GM19463 (cell line): Measurements from ENCODE around the gene ALOX15.
"Not testable (repeated sequence)": the region's sequence is repeated elsewhere in the genome, so short reads cannot be mapped to it uniquely, and the experiment has no call there.

Experiments
- ATAC-seq: cut with Tn5 transposase; IDR thresholded peaks from one replicate; pipeline ENCODE4 v1.9.1; 2021; ENCODE audit warnings: mild to moderate bottlenecking, moderate library complexity; ENCODE audit not compliant: unreplicated experiment

ALOX15 gene

DNA sequence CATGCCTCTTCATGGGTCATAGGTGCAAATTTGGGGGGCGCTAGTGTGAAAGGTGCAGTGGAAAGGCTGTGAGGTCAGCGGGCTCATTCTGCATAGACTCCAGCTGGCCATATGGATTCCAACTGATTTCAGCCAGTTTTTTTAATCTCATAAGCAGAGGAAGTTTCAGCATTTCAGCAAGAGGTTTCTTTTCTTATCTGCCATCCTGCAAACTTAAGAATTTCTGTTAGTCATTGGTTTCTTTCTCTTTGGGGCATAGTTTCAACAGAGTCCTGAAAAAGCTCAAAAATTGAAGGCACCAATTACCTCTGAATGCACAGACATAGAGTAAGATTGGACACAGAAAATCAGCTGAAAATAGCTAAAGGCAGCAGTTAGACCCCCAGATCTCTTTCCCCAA, 16.2 kb upstream of the ALOX15 start:
- ATAC-seq, result no peak

GRCh38 chr17:4655933-4656332, 14.5 kb upstream of the ALOX15 start:
- not testable (repeated sequence) for ATAC-seq

DNA sequence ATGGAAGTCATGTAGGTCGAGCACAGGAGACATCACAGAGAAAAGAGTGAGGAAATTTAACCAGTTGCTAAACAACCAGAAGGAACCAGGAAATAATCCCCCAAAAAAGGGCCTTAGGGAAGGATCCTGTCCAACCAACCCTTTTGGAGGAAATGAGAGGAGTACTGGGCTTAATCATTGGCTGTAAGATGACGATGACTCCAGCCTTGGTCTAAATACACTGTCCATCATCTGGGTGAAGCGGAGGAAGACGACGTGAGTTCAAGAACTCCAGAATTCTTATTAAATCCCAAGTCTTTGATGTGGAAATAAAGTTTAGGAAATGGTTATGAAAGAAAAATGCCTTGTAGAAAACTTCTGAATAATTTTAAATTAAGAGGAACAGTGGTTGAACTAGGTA, 11.5 kb upstream of the ALOX15 start:
- ATAC-seq, result no peak

- ATAC-seq, result no peak
Observed at GRCh38 chr17:4648741-4649140, 7.3 kb upstream of the ALOX15 start.

GRCh38 chr17:4645642-4646041, 4.2 kb upstream of the ALOX15 start:
- no peak for ATAC-seq

DNA sequence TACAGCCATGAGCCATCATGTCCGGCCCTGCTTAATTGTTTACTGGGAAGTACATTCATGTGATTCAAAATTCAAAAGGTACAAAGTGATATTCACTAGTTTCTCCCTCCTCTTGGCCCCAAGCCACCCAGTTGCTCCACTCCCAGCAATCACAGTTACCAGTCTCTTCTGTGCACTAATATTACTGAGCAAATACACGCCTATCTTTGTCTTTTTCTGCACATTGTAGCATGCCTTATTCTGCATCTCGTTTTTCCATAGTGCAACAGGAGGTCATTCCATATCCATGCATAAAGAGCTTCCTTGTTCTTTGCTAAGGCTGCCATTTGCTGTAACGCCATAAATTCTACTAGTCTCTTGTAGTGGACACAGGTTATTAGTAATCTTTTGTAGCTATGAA, 2.2 kb upstream of the ALOX15 start:
- no peak for ATAC-seq

DNA sequence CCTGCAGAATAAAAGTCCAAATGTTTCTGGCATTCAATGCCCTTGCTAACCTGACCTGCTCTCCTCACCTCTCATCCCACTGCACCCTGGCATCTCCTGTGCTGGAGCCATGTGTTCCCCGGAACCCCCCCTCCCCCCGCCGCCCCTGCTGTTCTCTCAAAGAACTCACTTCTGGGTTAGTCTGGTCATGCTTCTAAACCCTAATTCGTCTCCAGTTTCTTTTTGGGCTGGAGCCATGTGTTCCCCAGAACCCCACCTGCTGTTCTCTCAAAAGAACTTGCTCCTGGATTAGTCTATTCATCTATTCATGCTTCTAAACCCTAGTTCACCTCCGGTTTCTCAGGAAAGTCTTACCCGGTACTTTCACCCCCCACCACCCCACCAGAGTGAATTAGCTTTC, 808 bp upstream of the ALOX15 start:
- ATAC-seq, result no peak

DNA sequence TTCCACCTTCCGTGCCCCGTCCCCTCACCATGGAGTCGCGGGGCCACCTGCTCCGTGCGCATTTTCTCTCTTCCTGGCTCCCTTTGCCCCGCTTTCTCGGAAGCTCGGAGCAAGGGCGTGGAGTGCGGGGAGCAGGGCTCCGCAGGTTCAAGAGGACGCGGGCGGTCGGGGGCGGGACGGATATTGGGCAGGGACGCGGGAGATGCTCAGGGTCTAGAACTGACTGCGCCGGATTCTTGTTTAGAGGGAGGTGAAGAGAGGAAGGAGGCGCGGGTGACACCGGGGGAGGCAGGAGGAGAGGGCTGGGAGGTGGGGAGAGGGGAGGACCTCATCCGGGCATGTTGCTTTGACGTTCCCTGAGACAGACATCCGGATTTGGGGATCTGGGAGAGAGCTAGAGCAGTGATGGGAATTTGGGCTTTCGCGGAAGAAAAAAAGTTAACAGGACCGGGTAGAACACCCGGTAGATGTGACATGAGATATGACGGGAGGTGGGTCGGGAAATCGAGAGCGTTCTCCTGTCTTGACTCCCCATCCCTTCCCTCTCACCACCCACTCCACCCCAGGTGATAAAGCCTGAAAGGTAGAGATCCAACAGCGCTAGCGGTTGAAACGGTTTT, 799 bp downstream of the ALOX15 start:
- not testable (repeated sequence) for ATAC-seq

- ATAC-seq, result not testable (repeated sequence)
Observed at GRCh38 chr17:4639301-4640059, 2.0 kb downstream of the ALOX15 start.

DNA sequence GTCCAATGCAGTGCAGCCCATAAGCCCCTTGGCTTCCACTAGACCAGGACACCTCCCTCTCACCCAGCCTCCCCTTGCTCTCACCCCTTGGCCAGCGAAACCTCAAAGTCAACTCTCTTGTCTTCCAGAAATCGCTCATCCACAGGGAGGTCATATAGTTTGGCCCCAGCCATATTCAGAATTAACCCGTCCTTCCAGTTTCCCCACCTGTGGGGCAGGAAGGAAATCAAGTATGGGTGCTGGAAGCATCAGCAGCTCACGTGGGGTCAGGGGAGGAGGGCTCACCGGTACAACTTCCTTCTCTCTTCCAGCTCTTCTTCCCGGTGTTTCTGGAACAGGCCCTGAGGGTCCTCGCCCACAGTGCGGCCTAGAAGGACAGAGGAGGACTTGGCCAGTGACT, 2.7 kb downstream of the ALOX15 start:
- not testable (repeated sequence) for ATAC-seq

- ATAC-seq, result no peak
Observed at GRCh38 chr17:4636474-4637100, 4.9 kb downstream of the ALOX15 start.

DNA sequence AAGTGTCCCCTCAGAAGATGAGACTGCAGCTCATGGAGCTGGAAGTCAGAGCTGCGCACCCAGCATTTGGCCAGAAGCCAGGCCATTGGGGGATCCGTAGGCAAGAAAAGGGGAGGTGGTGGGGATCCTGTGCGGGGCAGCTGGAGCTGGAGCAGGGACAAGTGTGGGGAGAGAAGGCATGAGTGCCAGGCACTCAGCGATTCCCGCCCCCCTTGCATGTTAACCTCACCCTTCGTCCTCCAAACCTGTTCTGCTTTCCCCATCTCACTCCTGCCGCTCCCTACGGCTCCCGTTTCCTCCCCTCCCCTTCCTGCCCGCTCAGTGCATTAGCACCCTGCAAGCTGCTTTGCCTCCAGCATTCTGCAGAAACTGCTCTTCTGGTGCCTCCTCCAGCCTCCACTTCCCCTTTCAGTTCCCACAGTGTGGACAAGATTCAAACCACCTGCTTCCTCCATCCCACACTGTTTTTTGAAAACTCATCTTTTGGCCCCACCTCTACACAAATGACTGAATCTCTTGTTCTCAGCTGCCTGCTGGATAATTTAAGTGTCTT, 5.6 kb downstream of the ALOX15 start:
- ATAC-seq, result no peak

DNA sequence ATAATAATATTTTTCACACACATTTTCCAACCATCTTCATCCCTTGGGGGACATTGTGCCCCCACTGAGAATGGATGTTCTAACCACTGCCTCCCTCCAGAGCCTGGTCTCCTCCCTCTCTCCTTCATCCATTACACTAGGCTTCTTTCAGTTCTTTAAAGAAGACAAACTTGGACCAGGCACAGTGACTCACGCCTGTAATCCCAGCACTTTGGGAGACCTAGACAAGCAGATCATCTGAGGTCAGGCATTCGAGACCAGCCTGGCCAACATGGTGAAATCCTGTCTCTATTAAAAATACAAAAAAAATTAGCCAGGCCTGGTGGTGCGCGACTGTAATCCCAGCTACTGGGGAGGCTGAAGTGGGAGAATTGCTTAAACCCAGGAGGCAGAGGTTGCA, 6.5 kb downstream of the ALOX15 start:
- ATAC-seq, result no peak

- no peak for ATAC-seq
Observed at GRCh38 chr17:4633643-4634042, 7.8 kb downstream of the ALOX15 start.

GRCh38 chr17:4632581-4632920, 8.9 kb downstream of the ALOX15 start:
- ATAC-seq, result no peak

DNA sequence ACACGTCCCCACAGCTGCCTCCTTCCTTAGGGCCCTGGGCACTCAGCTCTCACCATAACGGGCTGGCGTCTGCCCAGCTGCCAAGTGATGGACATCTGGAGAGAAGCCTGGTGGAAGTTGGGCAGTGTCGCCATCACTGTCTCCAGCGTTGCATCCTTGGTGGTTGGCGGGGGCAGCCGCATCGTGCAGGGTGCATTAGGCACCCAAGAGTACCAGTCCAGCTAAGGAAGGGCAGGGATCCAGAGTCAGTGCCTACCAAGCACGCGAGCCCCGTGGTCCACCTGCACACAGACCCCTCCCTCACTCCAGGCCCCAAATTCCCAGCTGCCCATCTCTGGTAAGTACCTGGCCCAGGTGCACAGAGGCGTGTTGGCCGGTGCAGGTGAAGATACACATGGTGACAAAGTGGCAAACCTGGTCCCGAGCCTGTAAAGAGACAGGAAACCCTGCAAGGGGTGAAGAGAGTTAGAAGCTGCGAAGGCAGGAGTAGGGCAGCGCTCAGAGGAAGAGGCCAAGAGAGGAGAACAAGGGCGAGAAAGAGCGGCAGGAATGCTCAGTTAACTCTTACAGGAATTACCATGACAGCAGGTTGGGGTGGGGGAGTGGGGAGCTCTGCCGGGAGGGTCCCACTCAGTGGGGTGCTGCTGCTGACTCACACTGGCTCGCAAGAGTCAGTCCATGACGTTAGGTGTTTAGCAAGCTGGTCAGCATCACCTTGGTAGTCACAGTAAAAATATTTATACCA, 9.5 kb downstream of the ALOX15 start:
- no peak for ATAC-seq

- no peak for ATAC-seq
Observed at GRCh38 chr17:4631431-4631830, 10.0 kb downstream of the ALOX15 start.

GRCh38 chr17:4626734-4627256, 14.7 kb downstream of the ALOX15 start:
- ATAC-seq, result no peak

- ATAC-seq, result no peak
Observed at GRCh38 chr17:4625181-4625617, 16.3 kb downstream of the ALOX15 start.

- not testable (repeated sequence) for ATAC-seq
Observed at GRCh38 chr17:4624451-4624911, 17.0 kb downstream of the ALOX15 start.

GRCh38 chr17:4623249-4623648, 18.2 kb downstream of the ALOX15 start:
- ATAC-seq, result no peak
